HS-5 (cell line): ENCODE results near the gene ZNF326.

ENCODE experiments used
- DNase-seq: peaks from one replicate; pipeline ENCODE4 v3.0.0-alpha.2; 2012; ENCODE audit warnings: low read depth

ZNF326 gene, protein sequence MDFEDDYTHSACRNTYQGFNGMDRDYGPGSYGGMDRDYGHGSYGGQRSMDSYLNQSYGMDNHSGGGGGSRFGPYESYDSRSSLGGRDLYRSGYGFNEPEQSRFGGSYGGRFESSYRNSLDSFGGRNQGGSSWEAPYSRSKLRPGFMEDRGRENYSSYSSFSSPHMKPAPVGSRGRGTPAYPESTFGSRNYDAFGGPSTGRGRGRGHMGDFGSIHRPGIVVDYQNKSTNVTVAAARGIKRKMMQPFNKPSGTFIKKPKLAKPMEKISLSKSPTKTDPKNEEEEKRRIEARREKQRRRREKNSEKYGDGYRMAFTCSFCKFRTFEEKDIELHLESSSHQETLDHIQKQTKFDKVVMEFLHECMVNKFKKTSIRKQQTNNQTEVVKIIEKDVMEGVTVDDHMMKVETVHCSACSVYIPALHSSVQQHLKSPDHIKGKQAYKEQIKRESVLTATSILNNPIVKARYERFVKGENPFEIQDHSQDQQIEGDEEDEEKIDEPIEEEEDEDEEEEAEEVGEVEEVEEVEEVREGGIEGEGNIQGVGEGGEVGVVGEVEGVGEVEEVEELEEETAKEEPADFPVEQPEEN

DNA sequence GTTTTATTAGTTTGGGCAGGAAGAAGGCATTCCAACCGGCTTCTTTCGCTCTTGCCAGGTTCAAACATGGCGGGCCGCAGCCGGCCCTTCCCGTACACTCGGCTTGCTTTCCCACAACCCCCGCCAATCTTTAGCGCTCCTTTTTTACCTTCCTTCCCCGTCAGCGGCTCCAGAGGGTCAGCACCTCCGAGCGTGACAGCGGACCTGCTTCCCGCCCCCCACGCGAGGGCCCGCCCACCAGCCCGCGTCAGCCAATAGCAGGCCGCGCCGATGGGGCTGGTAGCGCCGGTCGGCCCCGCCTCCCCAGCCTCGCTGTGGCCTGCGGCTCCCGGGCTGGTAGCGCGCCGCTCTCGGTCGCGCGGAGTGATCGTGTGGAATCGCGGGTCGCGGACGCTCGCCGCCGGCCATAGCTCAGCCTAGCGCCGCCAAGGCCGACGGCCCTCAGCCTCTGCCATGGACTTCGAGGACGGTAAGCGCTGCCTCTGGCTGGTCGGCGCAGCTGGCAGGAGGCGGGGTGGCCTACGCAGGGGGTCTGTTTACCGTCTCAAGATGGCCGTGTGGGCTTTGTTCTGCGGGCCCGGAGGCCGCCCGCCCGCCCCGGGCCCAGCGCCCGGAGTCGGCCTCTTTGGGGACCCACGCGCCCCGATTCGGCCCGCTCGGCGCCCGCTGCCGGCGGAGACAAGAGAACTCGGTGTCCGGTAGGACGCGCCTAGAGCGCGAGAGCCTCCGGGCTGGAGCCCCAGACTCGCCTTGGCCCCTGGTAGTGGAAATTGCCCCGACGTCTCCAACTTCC, at the start of gene ZNF326:
Gene ZNF326, plus strand, starts transcription at position 306 of the 793 bp plus-strand sequence. Its CDS starts 148 bp downstream, at position 454.
- peak; percentile 91 for DNase-seq

DNA sequence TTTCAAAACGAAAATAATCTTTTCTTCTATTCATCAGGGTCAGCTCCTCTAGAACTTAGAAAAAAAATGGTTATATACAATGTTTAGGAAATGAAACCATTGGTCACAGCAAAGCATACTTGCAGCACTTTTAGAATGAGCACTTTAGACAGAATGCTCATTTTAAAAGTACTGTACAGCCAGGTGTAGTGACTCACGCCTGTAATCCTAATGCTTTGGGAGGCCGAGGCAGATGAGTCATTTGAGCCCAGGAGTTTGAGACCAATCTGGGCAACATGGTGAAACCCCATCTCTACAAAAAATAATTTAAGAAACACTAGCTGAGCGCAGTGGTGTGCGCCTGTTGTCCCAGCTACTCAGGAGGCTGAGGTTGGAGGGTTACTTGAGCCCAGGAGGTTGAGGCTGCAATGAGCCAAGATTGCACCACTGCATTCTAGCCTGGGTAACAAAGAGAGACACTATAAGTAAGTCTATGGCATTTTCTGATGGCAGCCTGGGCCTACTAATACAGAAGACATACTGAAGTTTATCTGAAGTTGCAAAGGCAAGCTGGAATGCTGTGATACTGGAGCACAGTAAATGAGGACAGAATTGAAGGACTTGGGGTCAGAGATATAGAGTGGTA, 48.9 kb upstream of the ZNF326 start:
- no peak for DNase-seq

GRCh38 chr1:89946532-89946931, 48.4 kb upstream of the ZNF326 start:
- no peak for DNase-seq

- no peak for DNase-seq
Measured at GRCh38 chr1:89948722-89949345, 46.1 kb upstream of the ZNF326 start.

DNA sequence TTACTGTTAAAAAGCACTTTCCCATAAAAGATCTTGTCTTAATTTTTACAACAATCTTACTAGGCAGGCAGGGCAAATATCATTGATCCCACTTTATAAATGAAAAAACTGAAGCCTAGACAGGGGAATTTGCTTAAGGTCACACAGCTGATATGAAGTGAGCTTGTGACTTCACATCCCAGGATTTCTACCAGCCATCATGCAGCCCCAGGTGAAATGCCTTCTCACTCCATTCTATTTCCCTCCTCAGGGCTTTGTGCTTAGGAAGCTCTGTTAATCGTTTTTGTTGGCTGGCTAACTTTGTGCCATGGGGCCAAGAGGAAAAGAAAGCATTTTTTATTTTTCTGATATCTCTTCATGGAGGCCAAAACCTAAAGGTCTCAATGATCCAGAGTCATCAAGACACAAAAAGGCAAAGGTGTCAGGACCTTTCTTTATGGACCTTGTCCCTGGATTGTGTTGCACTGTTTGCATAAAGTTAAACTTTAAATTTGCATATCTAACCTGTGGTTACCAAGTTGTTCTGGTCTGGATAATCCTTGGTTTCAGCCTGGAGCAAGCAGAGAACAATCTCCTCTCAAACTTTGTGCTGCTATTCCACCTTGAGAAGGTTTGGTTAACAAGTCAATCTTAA, 44.8 kb upstream of the ZNF326 start:
- DNase-seq, result no peak

DNA sequence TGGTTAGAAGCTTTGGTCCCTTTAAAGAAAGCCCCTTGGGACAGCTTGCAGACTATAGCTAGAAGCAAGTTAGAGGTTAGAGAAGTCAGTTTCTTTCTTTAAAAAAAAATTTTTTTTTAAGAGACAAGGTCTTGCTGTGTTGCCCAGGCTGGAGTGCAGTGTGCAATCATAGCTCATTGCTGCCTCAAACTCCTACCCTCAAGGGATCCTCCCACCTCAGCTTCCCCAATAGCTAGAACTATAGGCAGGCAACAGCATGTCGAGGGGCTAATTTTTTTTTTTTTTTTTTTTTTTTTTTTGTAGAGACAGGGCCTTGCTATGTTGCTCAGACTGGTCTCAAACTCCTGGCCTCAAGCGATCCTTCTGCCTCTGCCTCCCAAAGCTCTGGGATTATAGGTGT, 44.2 kb upstream of the ZNF326 start:
- no peak for DNase-seq

- peak; percentile 69 for DNase-seq
Measured at GRCh38 chr1:89951766-89952604, 42.9 kb upstream of the ZNF326 start.

DNA sequence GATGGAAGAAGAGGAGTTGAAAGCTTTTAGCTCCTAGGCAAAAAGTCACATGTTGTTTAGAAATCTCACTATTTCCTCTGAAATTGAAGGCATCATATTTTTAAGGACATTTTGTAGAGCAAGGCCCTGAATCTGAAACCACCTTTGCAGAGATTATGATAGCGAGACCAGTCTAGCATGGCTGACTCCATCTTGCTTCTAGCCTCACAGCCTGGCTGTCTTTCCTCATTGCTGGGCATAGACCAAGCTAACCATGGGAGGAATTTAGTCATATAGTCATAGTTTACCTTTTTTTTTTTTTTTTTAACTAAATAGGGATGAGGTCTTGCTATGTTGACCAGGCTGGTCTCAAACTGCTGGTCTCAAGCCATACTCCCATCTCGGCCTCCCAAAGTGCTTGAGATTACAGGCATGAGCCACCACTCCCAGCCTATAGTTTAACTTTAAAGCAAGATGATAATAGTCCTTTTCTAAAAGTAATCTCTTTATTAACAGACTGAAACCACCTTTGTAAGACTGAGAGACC, 42.2 kb upstream of the ZNF326 start:
- no peak for DNase-seq

DNA sequence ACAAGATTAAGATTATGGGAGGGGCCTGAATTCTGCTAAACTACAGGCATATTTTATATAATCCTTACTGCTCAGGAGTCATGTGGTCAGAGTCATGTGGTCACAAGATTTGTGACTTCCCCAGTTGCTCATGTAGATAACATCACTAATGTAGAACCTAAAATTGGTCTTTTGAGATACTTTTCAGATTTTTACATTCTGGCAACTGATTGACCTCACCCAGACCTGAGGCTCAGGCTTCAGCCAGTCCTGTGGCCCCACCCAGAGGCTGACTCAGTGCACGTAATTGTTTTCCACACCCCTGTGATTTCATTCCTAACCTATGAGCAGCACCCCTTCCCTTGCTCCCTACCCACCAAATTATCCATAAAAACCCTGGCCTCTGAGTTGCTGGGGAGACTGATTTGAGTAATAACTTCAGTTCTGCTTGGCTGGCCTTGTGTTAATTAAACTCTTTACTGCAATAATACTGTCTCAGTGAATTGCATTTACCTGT, 41.7 kb upstream of the ZNF326 start:
- peak; percentile 95 for DNase-seq

DNA sequence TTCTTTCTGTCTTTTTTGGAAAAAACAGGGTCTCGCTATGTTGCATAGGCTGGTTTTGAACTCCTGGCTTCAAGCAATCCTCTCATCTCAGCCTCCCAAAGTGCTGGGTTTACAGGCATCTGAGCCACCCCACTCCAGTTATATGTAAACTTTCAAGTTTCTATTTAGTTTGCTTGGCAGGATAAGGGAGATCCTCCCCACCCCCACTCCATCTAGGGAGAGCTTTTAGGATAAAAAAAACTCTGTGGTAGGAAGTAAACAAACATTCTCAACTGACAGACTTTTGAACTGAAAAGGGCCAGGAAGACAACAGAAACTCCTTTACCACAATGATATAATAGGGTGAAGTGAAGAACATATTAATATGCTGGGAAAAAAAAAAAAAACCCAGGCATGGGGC, 41.0 kb upstream of the ZNF326 start:
- no peak for DNase-seq

DNA sequence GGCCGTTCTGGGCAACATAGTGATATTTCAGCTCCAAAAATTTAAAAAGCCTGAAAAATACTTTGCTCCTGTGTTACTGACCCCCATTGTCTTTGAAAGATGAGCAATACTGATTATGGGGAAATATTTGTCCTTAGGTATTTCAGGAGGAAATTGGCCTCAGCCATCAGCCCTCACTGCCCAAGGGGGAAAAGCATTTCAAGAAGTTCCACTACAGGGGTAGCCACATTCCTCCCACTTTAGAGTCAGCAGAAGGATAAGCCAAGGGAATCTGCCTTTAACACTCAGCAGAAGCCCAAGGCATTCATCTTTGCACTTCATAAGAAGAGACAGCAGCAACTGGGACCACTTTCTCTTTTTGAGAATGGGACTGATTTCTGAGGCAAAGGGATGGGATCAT, 40.5 kb upstream of the ZNF326 start:
- no peak for DNase-seq

- no peak for DNase-seq
Measured at GRCh38 chr1:89955311-89956205, 39.4 kb upstream of the ZNF326 start.

GRCh38 chr1:89957107-89957506, 37.8 kb upstream of the ZNF326 start:
- DNase-seq, result no peak

DNA sequence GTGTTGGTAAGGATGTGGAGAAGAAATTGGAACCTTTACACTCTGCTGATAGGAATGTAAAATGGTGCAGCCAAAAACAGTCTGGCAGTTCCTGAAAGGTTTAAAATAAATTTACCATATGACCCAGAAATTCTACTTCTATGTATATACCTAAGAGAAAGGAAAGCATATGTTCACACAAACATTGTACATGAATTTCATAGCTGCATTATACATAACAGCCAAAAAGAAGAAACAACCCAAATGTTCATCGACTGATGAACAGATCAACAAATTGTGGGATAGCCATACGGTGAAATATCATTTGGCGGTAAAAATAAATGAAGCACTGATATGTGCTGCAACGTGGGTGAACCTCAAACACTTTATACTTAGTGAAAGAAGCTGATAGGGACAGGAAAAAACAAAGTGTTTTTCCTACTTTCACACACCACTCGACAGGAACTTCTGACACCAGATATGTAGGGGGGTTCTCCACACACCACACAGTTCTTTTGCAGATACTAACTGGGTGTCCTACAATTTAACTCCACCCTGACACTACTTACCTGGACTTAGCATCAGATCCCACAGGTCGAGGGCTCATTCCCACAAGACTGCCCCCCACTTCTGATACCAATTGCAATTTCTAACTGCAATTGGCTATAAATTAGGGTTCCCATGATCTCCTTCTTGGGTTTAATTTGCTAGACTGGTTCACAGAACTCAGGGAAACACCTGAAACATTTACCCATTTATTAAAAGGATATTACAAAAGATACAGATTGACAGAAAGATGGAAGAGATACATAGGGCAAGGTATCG, 35.9 kb upstream of the ZNF326 start:
- DNase-seq, result no peak

- DNase-seq, result no peak
Measured at GRCh38 chr1:89959719-89960118, 35.2 kb upstream of the ZNF326 start.

- DNase-seq, result no peak
Measured at GRCh38 chr1:89962024-89962741, 32.7 kb upstream of the ZNF326 start.

DNA sequence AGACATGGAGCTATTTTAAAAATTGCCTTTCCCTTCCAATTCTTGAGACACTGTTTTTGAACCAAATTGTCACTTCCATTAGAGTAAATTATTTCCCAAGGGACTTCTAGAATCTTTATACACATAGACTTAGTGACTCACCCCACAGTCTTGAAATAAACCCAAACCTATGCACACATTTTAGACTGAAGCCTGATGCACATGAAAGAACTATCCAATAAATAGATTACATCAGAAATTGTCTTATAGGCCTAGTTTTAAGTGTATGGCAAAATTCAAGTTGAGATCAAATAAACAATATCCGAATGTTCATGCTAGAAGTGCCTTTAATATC, 32.2 kb upstream of the ZNF326 start:
- no peak for DNase-seq
